WTC11 (cell line): ENCODE results near the gene WDR59.

ENCODE experiments used
- ESRRA ChIP-seq: sonication (generic); formaldehyde crosslinking; IDR thresholded peaks from 2 replicates; pipeline ENCODE4 v1.8.1; 2022; ENCODE audit warnings: mild to moderate bottlenecking, missing genetic modification reagents, borderline replicate concordance
- GTF2I ChIP-seq: fragments of 250-450 bp; sonication (Bioruptor Pico); conservative IDR thresholded peaks from 2 replicates; pipeline ENCODE4 v1.4.0; 2021; ENCODE audit warnings: mild to moderate bottlenecking
- HMGA2 ChIP-seq: fragments of 250-450 bp; sonication (Bioruptor Pico); IDR thresholded peaks from 2 replicates; pipeline ENCODE4 v1.4.0; 2021; ENCODE audit warnings: mild to moderate bottlenecking, moderate library complexity
- JUN ChIP-seq: sonication (generic); formaldehyde crosslinking; IDR thresholded peaks from 2 replicates; pipeline ENCODE4 v1.8.0; 2023; ENCODE audit warnings: mild to moderate bottlenecking, missing genetic modification reagents
- NR2C2 ChIP-seq: sonication (generic); formaldehyde crosslinking; IDR thresholded peaks from 2 replicates; pipeline ENCODE4 v1.8.0; 2022; ENCODE audit warnings: mild to moderate bottlenecking, missing genetic modification reagents
- USF1 ChIP-seq: sonication (generic); formaldehyde crosslinking; IDR thresholded peaks from 2 replicates; pipeline ENCODE4 v1.8.0; 2022; ENCODE audit warnings: mild to moderate bottlenecking, missing genetic modification reagents
- ZNF263 ChIP-seq: sonication (generic); formaldehyde crosslinking; IDR thresholded peaks from 2 replicates; pipeline ENCODE4 v1.8.1; 2022; ENCODE audit warnings: low read depth, mild to moderate bottlenecking, moderate library complexity, missing genetic modification reagents
- ZNF317 ChIP-seq: sonication (generic); formaldehyde crosslinking; IDR thresholded peaks from 2 replicates; pipeline ENCODE4 v1.8.1; 2023; ENCODE audit warnings: low read depth, mild to moderate bottlenecking, moderate library complexity, missing genetic modification reagents, borderline replicate concordance
- TF ChIP-seq, protein P1 (sequence below): fragments of 200-600 bp; IDR thresholded peaks from 2 replicates; pipeline ENCODE4 v1.8.0; 2022; ENCODE audit warnings: antibody characterized with exemption
- TF ChIP-seq, protein P2 (sequence below): sonication (generic); formaldehyde crosslinking; IDR thresholded peaks from 2 replicates; pipeline ENCODE4 v1.8.1; 2022; ENCODE audit warnings: mild to moderate bottlenecking, missing genetic modification reagents, moderate library complexity, borderline replicate concordance
- TF ChIP-seq, protein P3 (sequence below): sonication (generic); formaldehyde crosslinking; IDR thresholded peaks from 2 replicates; pipeline ENCODE4 v1.8.1; 2023; ENCODE audit warnings: mild to moderate bottlenecking, missing genetic modification reagents, moderate library complexity
- TF ChIP-seq, protein P4 (sequence below): sonication (generic); formaldehyde crosslinking; IDR thresholded peaks from 2 replicates; pipeline ENCODE4 v1.8.0; 2023; ENCODE audit warnings: missing genetic modification reagents, mild to moderate bottlenecking, borderline replicate concordance

DNA sequence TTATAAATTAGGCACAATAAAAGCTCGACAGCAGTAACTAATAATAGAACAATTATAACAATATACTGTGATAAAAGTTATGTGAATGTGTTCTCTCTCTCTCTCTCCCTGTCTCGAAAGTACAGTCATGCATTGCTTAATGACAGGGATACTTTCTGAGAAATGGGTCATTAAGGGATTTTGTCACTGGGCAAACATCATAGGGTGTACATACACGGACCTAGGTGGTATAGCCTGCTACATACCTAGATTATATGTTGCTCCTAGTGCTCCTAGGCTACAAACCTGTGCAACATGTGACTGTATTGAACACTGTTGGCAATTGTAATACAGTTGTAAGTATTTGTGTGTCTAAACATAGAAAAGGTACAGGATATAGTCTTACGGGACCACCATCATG lies 20.8 kb upstream of the WDR59 start:
- TF ChIP-seq, protein P1, sequence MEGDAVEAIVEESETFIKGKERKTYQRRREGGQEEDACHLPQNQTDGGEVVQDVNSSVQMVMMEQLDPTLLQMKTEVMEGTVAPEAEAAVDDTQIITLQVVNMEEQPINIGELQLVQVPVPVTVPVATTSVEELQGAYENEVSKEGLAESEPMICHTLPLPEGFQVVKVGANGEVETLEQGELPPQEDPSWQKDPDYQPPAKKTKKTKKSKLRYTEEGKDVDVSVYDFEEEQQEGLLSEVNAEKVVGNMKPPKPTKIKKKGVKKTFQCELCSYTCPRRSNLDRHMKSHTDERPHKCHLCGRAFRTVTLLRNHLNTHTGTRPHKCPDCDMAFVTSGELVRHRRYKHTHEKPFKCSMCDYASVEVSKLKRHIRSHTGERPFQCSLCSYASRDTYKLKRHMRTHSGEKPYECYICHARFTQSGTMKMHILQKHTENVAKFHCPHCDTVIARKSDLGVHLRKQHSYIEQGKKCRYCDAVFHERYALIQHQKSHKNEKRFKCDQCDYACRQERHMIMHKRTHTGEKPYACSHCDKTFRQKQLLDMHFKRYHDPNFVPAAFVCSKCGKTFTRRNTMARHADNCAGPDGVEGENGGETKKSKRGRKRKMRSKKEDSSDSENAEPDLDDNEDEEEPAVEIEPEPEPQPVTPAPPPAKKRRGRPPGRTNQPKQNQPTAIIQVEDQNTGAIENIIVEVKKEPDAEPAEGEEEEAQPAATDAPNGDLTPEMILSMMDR, result no peak
- TF ChIP-seq HMGA2 (CRISPR knock-in tag) (no peak), JUN (no peak), NR2C2 (CRISPR knock-in tag) (no peak), ESRRA (CRISPR knock-in tag) (no peak), ZNF263 (no peak), USF1 (no peak), ZNF317 (CRISPR knock-in tag) (no peak), GTF2I (CRISPR knock-in tag) (no peak)
- TF ChIP-seq, protein P2, sequence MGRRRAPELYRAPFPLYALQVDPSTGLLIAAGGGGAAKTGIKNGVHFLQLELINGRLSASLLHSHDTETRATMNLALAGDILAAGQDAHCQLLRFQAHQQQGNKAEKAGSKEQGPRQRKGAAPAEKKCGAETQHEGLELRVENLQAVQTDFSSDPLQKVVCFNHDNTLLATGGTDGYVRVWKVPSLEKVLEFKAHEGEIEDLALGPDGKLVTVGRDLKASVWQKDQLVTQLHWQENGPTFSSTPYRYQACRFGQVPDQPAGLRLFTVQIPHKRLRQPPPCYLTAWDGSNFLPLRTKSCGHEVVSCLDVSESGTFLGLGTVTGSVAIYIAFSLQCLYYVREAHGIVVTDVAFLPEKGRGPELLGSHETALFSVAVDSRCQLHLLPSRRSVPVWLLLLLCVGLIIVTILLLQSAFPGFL (CRISPR knock-in tag), result no peak
- TF ChIP-seq, protein P3, sequence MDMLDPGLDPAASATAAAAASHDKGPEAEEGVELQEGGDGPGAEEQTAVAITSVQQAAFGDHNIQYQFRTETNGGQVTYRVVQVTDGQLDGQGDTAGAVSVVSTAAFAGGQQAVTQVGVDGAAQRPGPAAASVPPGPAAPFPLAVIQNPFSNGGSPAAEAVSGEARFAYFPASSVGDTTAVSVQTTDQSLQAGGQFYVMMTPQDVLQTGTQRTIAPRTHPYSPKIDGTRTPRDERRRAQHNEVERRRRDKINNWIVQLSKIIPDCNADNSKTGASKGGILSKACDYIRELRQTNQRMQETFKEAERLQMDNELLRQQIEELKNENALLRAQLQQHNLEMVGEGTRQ (CRISPR knock-in tag), result no peak
- TF ChIP-seq, protein P4, sequence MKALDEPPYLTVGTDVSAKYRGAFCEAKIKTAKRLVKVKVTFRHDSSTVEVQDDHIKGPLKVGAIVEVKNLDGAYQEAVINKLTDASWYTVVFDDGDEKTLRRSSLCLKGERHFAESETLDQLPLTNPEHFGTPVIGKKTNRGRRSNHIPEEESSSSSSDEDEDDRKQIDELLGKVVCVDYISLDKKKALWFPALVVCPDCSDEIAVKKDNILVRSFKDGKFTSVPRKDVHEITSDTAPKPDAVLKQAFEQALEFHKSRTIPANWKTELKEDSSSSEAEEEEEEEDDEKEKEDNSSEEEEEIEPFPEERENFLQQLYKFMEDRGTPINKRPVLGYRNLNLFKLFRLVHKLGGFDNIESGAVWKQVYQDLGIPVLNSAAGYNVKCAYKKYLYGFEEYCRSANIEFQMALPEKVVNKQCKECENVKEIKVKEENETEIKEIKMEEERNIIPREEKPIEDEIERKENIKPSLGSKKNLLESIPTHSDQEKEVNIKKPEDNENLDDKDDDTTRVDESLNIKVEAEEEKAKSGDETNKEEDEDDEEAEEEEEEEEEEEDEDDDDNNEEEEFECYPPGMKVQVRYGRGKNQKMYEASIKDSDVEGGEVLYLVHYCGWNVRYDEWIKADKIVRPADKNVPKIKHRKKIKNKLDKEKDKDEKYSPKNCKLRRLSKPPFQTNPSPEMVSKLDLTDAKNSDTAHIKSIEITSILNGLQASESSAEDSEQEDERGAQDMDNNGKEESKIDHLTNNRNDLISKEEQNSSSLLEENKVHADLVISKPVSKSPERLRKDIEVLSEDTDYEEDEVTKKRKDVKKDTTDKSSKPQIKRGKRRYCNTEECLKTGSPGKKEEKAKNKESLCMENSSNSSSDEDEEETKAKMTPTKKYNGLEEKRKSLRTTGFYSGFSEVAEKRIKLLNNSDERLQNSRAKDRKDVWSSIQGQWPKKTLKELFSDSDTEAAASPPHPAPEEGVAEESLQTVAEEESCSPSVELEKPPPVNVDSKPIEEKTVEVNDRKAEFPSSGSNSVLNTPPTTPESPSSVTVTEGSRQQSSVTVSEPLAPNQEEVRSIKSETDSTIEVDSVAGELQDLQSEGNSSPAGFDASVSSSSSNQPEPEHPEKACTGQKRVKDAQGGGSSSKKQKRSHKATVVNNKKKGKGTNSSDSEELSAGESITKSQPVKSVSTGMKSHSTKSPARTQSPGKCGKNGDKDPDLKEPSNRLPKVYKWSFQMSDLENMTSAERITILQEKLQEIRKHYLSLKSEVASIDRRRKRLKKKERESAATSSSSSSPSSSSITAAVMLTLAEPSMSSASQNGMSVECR, result no peak
